Activated naive CD8-positive, alpha-beta T cell treated with anti-CD3 and anti-CD28 coated beads for 36 hours (primary cell): Measurements from ENCODE around the gene C2CD2L. TPM values are rescaled to one million over a fixed set of nuclear protein-coding genes. Genes with fewer than 3 reads are reported as not detected.
"Not testable (repeated sequence)": the region's sequence is repeated elsewhere in the genome, so short reads cannot be mapped to it uniquely, and the experiment has no call there.

Experiments used
- DNase-seq: peaks from one replicate; pipeline ENCODE4 v3.0.0; 2021
- H3K27ac Mint-ChIP-seq: one replicate; pipeline ENCODE4 v1.8.0; 2022; ENCODE audit warnings: mild to moderate bottlenecking, moderate library complexity, mixed read lengths
- H3K27me3 Mint-ChIP-seq: one replicate; pipeline ENCODE4 v1.8.0; 2022; ENCODE audit warnings: mild to moderate bottlenecking, mixed read lengths
- H3K36me3 Mint-ChIP-seq: one replicate; pipeline ENCODE4 v1.8.0; 2021; ENCODE audit warnings: mild to moderate bottlenecking, mixed read lengths
- H3K4me1 Mint-ChIP-seq: one replicate; pipeline ENCODE4 v1.8.0; 2021; ENCODE audit warnings: mixed read lengths
- H3K4me3 Mint-ChIP-seq: one replicate; pipeline ENCODE4 v1.8.0; 2022; ENCODE audit warnings: mild to moderate bottlenecking, moderate library complexity, mixed read lengths
- H3K9me3 Mint-ChIP-seq: one replicate; pipeline ENCODE4 v1.8.0; 2022; ENCODE audit warnings: mixed read lengths
- total RNA-seq, 2 experiments: library from RNA; stranded (reverse); gene quantifications; one replicate each; pipeline ENCODE4 v1.2.3, GENCODE V29; 2021

C2CD2L gene
- total RNA-seq, 2 experiments from 2014 or later = 19.3 to 20.0 TPM

DNA sequence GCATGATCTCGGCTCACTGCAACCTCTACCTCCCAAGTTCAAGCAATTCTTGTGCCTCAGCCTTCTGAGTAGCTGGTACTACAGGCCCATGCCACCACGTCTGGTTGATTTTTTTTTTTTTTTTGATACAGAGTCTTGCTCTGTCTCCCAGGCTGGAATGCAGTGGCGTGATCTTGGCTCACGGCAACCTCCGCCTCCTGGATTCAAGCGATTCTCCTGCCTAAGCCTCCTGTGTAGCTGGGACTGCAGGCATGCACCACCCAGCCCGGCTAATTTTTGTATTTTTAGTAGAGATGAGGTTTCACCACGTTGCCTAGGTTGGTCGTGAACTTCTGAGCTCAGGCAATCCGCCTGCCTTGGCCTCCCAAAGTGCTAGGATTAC lies 59.9 kb downstream of the C2CD2L start:
- H3K4me3 Mint-ChIP-seq, H3K27me3 Mint-ChIP-seq, DNase-seq, H3K36me3 Mint-ChIP-seq, H3K9me3 Mint-ChIP-seq, H3K27ac Mint-ChIP-seq: not testable (repeated sequence)
- H3K4me1 Mint-ChIP-seq = peaks cover 11% of the 10 kb centered on the region

DNA sequence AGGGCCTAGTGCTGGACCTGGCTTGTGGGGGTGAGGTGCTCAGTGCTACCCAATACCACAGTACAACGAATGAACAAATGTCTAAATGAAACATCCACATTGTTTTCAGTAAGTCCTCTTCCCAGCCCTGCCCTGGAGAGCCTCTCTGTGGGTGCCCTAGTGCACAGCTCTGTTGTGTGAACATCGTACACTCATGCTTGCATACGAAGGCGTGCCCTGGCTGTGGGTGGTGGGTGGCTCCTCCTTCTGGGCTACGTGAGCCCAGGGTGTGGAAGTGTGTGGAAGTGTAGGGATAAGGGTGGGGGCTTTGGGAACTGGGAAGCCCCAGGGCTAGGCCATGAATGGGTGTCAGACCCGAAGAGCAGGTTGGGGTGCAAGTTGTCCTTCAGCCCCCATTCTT lies 60.8 kb downstream of the C2CD2L start:
- Mint-ChIP-seq H3K9me3 (no peaks in the 10 kb centered on the region), H3K27me3 (no peaks in the 10 kb centered on the region), H3K36me3 (peaks cover 1% of the 10 kb centered on the region), H3K4me3 (peak overlapping the region; percentile 91), H3K27ac (no peak overlapping the region), H3K4me1 (peaks cover 11% of the 10 kb centered on the region)
- DNase-seq = no peak

Other genes starting within 250 kb of the C2CD2L start
- 1 to 10 TPM; 1.5 to 1.6 TPM for gene CXCR5, start 223.5 kb upstream of the C2CD2L start, total RNA-seq
- 10 to 100 TPM; 34.9 to 38.8 TPM for gene BCL9L, start 181.4 kb upstream of the C2CD2L start, total RNA-seq
- under 1 TPM; 0.48 to 0.49 TPM for gene UPK2, start 151.0 kb upstream of the C2CD2L start, total RNA-seq
- not detected for gene FOXR1, start 135.6 kb upstream of the C2CD2L start, total RNA-seq
- gene CENATAC, start 109.2 kb upstream of the C2CD2L start, total RNA-seq = 10 to 100 TPM; 24.8 to 28.3 TPM
- 1,000 to 10,000 TPM; 1,524 to 1,591 TPM for gene RPS25, start 89.0 kb upstream of the C2CD2L start, total RNA-seq
- 100 to 1,000 TPM; 114 to 127 TPM for gene TRAPPC4, start 88.6 kb upstream of the C2CD2L start, total RNA-seq
- 10 to 100 TPM; 28.2 to 30.1 TPM for gene SLC37A4, start 76.5 kb upstream of the C2CD2L start, total RNA-seq
- gene HYOU1, start 50.1 kb upstream of the C2CD2L start, total RNA-seq = 100 to 1,000 TPM; 121 to 125 TPM
- 10 to 100 TPM; 19.2 to 20.2 TPM for gene VPS11, start 39.5 kb upstream of the C2CD2L start, total RNA-seq
- gene HMBS, start 22.5 kb upstream of the C2CD2L start, total RNA-seq = 10 to 100 TPM; 42.1 to 43.0 TPM
- gene DPAGT1, start 5.5 kb upstream of the C2CD2L start, total RNA-seq = 10 to 100 TPM; 58.3 to 63.6 TPM
- gene HINFP, start 14.2 kb downstream of the C2CD2L start, total RNA-seq = 10 to 100 TPM; 20.3 to 21.5 TPM
- gene ABCG4, start 41.7 kb downstream of the C2CD2L start, total RNA-seq = under 1 TPM; 0.12 to 0.22 TPM
- 10 to 100 TPM; 19.3 to 20.7 TPM for gene NLRX1, start 61.4 kb downstream of the C2CD2L start, total RNA-seq
- gene NHERF4, start 78.1 kb downstream of the C2CD2L start, total RNA-seq = not detected
- gene CBL, start 99.0 kb downstream of the C2CD2L start, total RNA-seq = 10 to 100 TPM; 21.4 TPM
- 1 to 10 TPM; 8.9 to 9.9 TPM for gene MCAM, start 209.8 kb downstream of the C2CD2L start, total RNA-seq
- 10 to 100 TPM; 31.8 to 33.0 TPM for gene RNF26, start 227.2 kb downstream of the C2CD2L start, total RNA-seq
- not detected for gene C1QTNF5, start 233.5 kb downstream of the C2CD2L start, total RNA-seq
- not detected for gene MFRP, start 239.4 kb downstream of the C2CD2L start, total RNA-seq